LHCN-M2 (cell line): ENCODE results near the gene RPE. TPM values are rescaled to one million over a fixed set of nuclear protein-coding genes. Genes with fewer than 3 reads are reported as not detected.

Experiments
- DNase-seq: peaks from one replicate; pipeline ENCODE4 v3.0.0-alpha.2; 2012; ENCODE audit warnings: low read depth
- total RNA-seq: library from RNA; depleted of rRNA; stranded (reverse); fragments of >200 nt; gene quantifications from 2 replicates; pipeline ENCODE4 v1.2.3, GENCODE V29; 2014

RPE gene
- total RNA-seq, 1 experiment from 2014 or later, result 103 TPM

- DNase-seq, result no peak
Observed at GRCh38 chr2:210000464-210001324, 1.7 kb upstream of the RPE start.

DNA sequence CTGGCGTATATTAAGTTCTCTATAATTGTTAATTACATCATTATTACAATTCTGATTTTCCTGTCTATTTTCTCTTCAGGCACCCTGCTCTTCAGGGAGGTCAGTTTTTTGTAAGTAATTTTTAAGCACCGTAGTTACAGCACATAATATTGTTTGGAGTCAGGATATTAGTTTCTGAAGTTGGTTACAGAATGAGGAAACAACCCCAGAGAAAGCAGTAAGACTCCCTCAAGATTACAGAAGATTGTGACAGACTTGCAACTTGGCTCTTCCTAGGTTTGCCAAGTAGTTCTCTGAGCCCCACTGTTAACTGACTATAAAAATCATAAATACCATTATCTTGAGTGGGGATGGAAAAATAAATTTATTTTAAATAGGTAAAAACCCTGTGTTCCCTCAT is 921 bp downstream of the RPE start:
- DNase-seq, result no peak

- DNase-seq, result no peak
Observed at GRCh38 chr2:210004881-210005280, 2.4 kb downstream of the RPE start.

- DNase-seq, result no peak
Observed at GRCh38 chr2:210007895-210008294, 5.5 kb downstream of the RPE start.

DNA sequence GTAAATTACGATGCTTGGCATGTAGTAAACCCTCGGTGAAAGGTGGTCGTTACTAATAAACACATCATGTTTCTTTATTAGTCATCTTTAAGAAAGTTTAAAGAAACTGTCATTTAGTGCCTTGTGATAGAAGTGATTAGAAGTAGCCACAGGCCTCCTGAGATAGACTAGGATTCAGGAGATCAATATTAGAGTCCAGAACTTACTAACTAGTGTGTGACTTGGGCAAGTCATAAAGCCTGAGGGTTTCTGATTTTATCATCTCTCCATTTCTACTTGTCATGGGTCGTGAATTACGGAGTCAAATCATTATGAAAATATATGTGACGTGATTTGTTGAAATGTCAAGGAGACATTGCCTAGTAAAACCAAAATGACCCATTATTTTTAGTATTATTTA is 6.7 kb downstream of the RPE start:
- DNase-seq, result no peak

- no peak for DNase-seq
Observed at GRCh38 chr2:210009896-210010295, 7.5 kb downstream of the RPE start.

- no peak for DNase-seq
Observed at GRCh38 chr2:210020138-210020537, 17.7 kb downstream of the RPE start.

DNA sequence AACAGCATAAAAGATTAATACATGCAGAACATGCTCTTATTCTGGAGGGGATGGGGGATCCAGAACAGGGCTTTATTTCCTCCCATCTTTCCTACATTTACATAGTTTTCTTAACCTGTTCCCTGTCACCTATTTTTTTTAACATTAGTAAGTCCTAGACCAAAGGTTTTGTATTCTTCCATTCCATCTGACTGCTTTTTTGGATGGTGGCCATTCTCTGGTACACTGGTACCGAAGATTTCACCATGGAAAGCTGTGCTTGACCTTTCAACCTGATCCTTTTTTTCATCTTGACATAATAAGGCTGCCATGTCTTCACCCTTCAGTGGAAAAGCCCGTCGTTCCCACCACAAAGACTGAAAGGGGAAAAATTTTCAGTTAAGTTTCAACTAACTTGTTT is 20.4 kb downstream of the RPE start:
- no peak for DNase-seq

DNA sequence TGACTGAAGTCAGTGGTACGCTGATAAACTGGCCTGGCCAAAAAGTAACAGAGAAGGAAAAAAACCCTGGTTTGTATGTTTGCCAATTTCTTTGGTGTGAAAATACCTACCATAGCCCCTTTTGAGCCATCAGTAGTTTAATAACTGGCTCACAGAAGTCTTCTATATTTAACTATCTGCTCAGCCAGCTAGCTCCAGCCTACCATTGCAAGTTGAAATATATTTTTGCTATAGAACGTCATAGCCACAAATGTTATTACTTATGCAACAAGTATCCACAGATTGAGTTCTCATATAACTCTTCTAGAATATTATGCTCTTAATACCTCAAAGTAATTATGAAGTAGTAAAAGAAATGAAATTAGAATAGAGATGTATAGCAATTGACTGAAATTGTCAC is 25.2 kb downstream of the RPE start:
- DNase-seq, result no peak

DNA sequence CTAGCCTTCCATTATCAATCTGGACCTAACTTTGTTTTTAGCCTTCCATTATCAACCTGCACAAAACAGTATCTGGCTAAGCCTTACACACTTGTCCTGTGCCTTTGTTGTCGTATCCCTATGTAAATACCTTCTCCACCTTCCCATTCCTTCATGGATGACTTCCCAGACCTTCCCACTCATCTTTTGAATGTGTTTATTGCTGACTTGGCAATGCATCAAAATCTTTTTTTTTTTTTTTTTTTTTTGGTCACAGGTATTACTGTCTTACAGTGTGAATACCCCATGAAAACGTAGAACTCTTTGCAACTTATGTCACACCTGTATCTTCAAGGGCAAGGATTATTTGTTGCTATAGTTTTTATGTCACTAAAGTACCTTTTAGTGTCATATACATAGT is 25.7 kb downstream of the RPE start:
- no peak for DNase-seq

DNA sequence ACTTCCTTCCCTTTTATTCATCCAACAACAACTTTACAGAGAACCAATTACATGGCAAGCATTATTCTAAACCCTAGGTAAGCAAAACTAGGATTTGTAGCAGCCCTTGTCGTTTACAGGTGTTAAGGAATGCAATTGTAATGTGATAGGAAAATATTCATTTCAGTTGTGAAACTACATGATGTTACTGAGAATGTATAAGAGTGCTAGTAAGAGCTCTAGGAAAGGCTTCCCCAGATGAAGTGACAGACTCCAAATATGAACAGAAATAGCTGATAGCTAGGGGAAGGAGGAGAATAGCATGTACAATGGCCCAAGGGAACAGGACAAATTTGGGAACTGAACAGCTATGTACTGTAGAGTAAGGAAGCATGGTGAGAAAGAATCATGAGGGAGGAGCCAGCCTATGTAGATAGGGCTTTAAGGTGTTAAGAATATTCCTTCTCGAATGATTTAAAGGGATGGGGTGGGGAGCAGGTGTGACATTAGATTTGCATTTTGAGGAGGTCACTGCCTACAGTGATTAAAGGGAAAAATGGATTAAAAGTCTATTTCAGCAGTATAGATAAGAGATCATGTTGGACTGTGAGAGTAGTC is 31.7 kb downstream of the RPE start:
- no peak for DNase-seq

GRCh38 chr2:210035679-210036078 is 33.2 kb downstream of the RPE start:
- no peak for DNase-seq

DNA sequence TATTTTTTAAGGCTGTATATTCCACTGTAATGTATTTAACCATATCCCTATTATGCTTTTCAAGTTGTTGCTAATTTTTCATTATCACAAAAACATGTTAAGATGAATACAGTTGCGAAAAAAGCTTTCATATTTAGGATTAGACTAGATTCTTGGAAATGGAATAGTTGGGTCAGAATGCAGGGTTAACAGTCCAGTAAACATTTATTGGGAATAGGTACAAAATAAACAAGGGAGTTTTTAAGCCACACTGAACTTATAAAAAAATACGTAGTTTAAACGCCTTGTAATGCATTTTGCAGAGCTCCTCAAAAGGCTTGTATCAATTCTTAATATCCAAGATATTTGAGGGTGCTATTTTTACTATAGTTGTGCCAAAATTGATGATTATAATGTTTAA is 35.6 kb downstream of the RPE start:
- no peak for DNase-seq

DNA sequence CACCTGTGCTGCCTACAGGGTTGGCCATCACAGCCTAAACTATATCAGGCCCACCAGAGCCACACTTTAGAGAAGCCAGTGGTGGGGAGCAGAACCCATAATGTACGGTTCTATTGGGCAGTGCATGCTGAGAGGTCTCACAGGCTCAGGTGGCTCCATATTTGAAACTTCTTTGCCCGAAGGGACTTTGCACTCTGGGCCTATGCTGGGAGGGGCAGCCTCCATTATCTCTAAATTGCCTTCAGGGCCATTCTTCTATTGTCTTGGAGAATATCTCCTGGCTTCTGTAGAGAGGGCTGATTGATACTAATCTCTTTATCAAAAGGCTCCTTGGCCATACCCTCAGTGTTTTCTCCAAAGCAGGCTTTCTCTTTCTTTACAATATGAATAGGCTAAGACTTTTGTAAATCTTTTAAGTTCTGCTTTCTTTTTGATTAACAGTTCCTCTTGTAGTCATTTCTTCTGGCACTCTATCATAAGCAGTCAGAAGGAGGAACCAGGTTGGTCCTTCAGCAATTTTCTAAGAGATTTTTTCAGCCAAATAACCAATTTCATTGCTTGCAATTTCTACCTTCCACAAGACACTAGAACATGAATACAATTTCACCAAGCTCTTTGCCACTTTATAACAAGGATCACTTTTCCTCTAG is 44.5 kb downstream of the RPE start:
- DNase-seq, result no peak

DNA sequence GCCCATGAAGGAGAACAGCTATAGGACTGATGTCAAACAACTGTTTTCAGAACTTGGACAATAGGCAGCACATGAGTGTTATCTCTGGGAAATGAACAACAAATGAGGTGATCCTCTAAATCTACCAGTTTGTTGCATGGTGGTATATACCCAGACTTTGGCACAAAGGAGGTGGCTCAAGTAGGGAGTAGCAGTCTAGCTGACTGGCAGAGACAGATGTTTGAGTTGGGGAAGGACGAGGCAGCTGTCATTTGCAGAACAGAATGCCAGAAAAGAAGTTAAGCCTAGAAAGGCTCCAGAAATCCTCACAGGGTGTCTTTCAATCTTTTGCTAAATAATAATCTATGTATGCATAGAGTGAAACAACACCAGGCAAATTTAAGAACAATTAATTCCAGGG is 47.4 kb downstream of the RPE start:
- peak; percentile 84 for DNase-seq

DNA sequence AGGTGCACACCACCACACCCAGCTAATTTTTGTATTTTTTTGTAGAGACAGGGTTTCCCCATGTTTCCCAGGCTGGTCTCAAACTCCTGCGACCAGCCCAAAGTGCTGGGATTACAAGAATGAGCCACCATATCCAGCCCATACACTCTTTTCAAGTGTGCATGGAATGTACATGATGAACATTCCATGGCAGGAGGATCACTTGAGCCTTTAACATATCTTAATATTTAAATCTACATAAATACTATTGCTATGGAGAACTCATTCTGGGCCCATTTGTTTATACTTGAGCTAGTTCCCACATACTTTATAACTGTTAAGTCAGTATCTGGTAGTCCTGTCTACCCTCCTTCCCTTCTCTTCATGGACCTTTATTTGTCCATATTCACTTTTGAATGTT is 48.4 kb downstream of the RPE start:
- no peak for DNase-seq

- no peak for DNase-seq
Observed at GRCh38 chr2:210054696-210055095, 52.3 kb downstream of the RPE start.

- DNase-seq, result no peak
Observed at GRCh38 chr2:210055825-210056224, 53.4 kb downstream of the RPE start.

DNA sequence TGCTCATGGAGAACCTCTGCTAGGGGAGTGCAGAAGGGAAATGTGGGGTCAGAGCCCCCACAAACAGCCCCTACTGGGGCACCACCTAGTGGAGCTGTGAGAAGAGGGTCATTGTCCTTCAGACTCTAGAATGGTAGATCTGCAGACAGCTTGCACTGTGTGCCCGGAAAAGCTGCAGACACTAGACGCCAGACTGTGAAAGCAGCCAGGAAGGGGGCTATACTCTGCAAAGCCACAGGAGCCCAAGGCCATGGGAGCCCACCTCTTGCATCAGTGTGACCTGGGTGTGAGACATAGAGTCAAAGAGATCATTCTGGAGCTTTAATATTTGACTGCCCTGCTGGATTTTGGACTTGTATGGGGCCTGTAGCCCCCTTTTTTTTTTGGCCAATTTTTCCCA is 60.9 kb downstream of the RPE start:
- DNase-seq, result no peak
